DOHH2 (cell line): Measurements from ENCODE around the gene LYRM4.

Source experiments
- EZH2phosphoT487 ChIP-seq: fragments of 200-600 bp; sonication (generic); IDR thresholded peaks from 2 replicates; pipeline ENCODE4 v1.6.1; 2017; ENCODE audit warnings: borderline replicate concordance, mild to moderate bottlenecking, antibody characterized with exemption, low read length, moderate library complexity, mixed read lengths
- TF ChIP-seq, protein P1 (sequence below): fragments of 200-600 bp; sonication (generic); IDR thresholded peaks from one replicate; pipeline ENCODE4 v1.5.1; 2014; ENCODE audit warnings: antibody characterized with exemption, mild to moderate bottlenecking, low read depth, low read length; ENCODE audit not compliant: poor library complexity, severe bottlenecking

DNA sequence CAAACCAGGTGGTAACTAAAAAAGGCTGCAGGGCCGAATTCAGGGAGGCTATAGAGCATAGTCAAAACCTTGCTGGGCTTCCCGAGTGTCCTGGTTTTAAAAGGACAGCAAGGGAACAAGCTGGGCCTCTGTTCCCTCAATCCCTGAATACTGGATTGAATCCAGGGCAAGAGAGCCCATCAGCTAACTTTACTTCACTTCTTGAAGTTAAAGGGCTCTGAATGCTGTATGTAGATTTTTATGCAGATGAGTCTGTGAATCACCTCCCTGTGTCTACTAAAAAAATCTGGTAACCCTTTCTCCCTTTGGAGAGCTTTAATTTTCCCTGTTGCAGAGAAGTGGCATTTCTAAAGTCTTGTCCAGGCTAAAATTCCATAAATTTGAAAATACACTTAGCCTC, 29.5 kb downstream of the LYRM4 start:
- TF ChIP-seq, protein P1, sequence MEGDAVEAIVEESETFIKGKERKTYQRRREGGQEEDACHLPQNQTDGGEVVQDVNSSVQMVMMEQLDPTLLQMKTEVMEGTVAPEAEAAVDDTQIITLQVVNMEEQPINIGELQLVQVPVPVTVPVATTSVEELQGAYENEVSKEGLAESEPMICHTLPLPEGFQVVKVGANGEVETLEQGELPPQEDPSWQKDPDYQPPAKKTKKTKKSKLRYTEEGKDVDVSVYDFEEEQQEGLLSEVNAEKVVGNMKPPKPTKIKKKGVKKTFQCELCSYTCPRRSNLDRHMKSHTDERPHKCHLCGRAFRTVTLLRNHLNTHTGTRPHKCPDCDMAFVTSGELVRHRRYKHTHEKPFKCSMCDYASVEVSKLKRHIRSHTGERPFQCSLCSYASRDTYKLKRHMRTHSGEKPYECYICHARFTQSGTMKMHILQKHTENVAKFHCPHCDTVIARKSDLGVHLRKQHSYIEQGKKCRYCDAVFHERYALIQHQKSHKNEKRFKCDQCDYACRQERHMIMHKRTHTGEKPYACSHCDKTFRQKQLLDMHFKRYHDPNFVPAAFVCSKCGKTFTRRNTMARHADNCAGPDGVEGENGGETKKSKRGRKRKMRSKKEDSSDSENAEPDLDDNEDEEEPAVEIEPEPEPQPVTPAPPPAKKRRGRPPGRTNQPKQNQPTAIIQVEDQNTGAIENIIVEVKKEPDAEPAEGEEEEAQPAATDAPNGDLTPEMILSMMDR = no peak
- no peak for TF ChIP-seq EZH2phosphoT487
